Kidney (tissue), 14 donors: ENCODE results near the gene DTWD2. TPM values are rescaled to one million over a fixed set of nuclear protein-coding genes. Genes with fewer than 3 reads are reported as not detected.
"Not testable (repeated sequence)": the region's sequence is repeated elsewhere in the genome, so short reads cannot be mapped to it uniquely, and the experiment has no call there.

Source experiments
- DNase-seq, 5 donors: peaks; one replicate each; pipeline ENCODE4 v3.0.0-alpha.2; 2013 to 2020
- FAIRE-seq: peaks from 2 replicates; lab custom pipeline; 2012; peaks lifted over from hg19 to GRCh38; lab: Jason Lieb, UNC
- H3K27ac ChIP-seq, 2 donors: one replicate each; pipeline ENCODE4 v1.7.0; 2013; ENCODE audit warnings: low read depth in 2 of 2, low read length in 2 of 2, inconsistent platforms in 1 of 2
- H3K27me3 ChIP-seq: one replicate; pipeline ENCODE4 v1.7.1; 2013; ENCODE audit warnings: low read length, inconsistent platforms; ENCODE audit not compliant: control insufficient read depth, insufficient read depth
- H3K36me3 ChIP-seq, 3 donors: one replicate each; pipeline versions ENCODE4 v1.7.0 to v1.7.1; 2013; ENCODE audit warnings: low read length in 3 of 3, control low read depth in 1 of 3, inconsistent platforms in 1 of 3; ENCODE audit not compliant: insufficient read depth in 3 of 3, control insufficient read depth in 2 of 3
- H3K4me1 ChIP-seq, 3 donors: one replicate each; pipeline versions ENCODE4 v1.7.0 to v1.7.1; 2013; ENCODE audit warnings: low read length in 3 of 3, inconsistent platforms in 1 of 3, low read depth in 1 of 3; ENCODE audit not compliant: control insufficient read depth in 2 of 3, insufficient read depth in 2 of 3
- H3K4me3 ChIP-seq, 3 donors: one replicate each; pipeline versions ENCODE4 v1.7.0 to v1.8.1; 2013; ENCODE audit warnings: low read length in 3 of 3, control low read depth in 1 of 3, inconsistent platforms in 1 of 3
- H3K9ac ChIP-seq, 3 donors: one replicate each; pipeline versions ENCODE4 v1.7.0 to v1.7.1; 2013; ENCODE audit warnings: low read length in 3 of 3, control low read depth in 1 of 3, inconsistent platforms in 1 of 3
- H3K9me3 ChIP-seq, 3 donors: one replicate each; pipeline versions ENCODE4 v1.7.0 to v1.7.1; 2013; ENCODE audit warnings: low read length in 3 of 3, control low read depth in 1 of 3, inconsistent platforms in 1 of 3; ENCODE audit not compliant: control insufficient read depth in 2 of 3, insufficient read depth in 1 of 3
- CTCF ChIP-seq: IDR thresholded peaks from 3 replicates; pipeline ENCODE4 v1.5.1; 2012; ENCODE audit warnings: mild to moderate bottlenecking, moderate library complexity, borderline replicate concordance; ENCODE audit not compliant: insufficient read depth; ENCODE audit errors: extremely low read depth
- intact Hi-C: fragments of 100-400 bp; cut with DNase I; formaldehyde crosslinking; loops from one replicate; pipeline ENCODE4 v1.11.1; 2022
- polyA plus RNA-seq: library from polyadenylated mRNA; stranded (reverse); fragments of 350-450 nt; fragmentation: Illumina TruSeq; extraction: RNeasy Lipid Tissue Mini Kit (QIAGEN cat#74804); gene quantifications from one replicate; pipeline ENCODE4 v1.2.3, GENCODE V29; 2014; ENCODE audit warnings: low read depth, low replicate concordance; ENCODE audit not compliant: insufficient read depth
- total RNA-seq: library from RNA; stranded (reverse); fragmentation: NEBNext Ultra II Directional; extraction: Animal tissue kit (Norgen Biotek cat#: 25700); gene quantifications from one replicate; pipeline ENCODE4 v1.2.1, GENCODE V29; 2021
- donor health status: control.
- donor health status: control.
- donor health status: control.
- donor health status: control.
- donor health status: control.
- donor health status: DM: yes; HTN: yes; CAD: no.
- donor health status: Normal renal cell carcinoma (clear cell type).

The DTWD2 gene
- total and polyA plus RNA-seq, 2 donors from 2014 or later: 3.7 to 12.4 TPM

- Histone ChIP-seq H3K4me3 (no peak overlapping the region), H3K9me3 (peaks cover 0 to 4% (median 0%) of the 10 kb centered on the region in 3 donors), H3K27me3 (no peaks in the 10 kb centered on the region), H3K36me3 (no peaks in the 10 kb centered on the region), H3K27ac (no peak overlapping the region), H3K9ac (no peak overlapping the region), H3K4me1 (no peaks in the 10 kb centered on the region)
- DNase-seq: no peak
- intact Hi-C loops: no loop called here
- FAIRE-seq: no peak
- TF ChIP-seq CTCF: no peak
Observed at GRCh38 chr5:118854819-118855218, 133.5 kb downstream of the DTWD2 start.

GRCh38 chr5:118851785-118852184, 136.6 kb downstream of the DTWD2 start:
- H3K9me3 ChIP-seq, H3K27ac ChIP-seq, H3K4me3 ChIP-seq, intact Hi-C loops, FAIRE-seq, DNase-seq, H3K36me3 ChIP-seq, H3K4me1 ChIP-seq, H3K9ac ChIP-seq, H3K27me3 ChIP-seq: not testable (repeated sequence)

GRCh38 chr5:118849507-118849906, 138.8 kb downstream of the DTWD2 start:
- intact Hi-C loops, H3K36me3 ChIP-seq, H3K4me3 ChIP-seq, H3K4me1 ChIP-seq, H3K9ac ChIP-seq, H3K27me3 ChIP-seq, FAIRE-seq, H3K9me3 ChIP-seq, H3K27ac ChIP-seq, DNase-seq: not testable (repeated sequence)

GRCh38 chr5:118844351-118844750, 144.0 kb downstream of the DTWD2 start:
- DNase-seq (no peak), FAIRE-seq (no peak)
- intact Hi-C loops: no loop called here
- Histone ChIP-seq H3K27me3 (no peaks in the 10 kb centered on the region), H3K4me3 (no peak overlapping the region), H3K9me3 (no peaks in the 10 kb centered on the region), H3K4me1 (no peaks in the 10 kb centered on the region), H3K27ac (no peak overlapping the region), H3K36me3 (no peaks in the 10 kb centered on the region), H3K9ac (no peak overlapping the region)
- no peak for TF ChIP-seq CTCF

GRCh38 chr5:118834710-118835109, 153.6 kb downstream of the DTWD2 start:
- no peaks in the 10 kb centered on the region for H3K9me3 ChIP-seq
- H3K36me3 ChIP-seq: peaks cover 0 to 2% (median 0%) of the 10 kb centered on the region in 3 donors
- FAIRE-seq (no peak), DNase-seq (no peak)
- no peaks in the 10 kb centered on the region for H3K27me3 ChIP-seq
- H3K4me3 ChIP-seq: no peak overlapping the region
- no peak for TF ChIP-seq CTCF
- H3K4me1 ChIP-seq: no peaks in the 10 kb centered on the region
- no peak overlapping the region for H3K9ac ChIP-seq
- no peak overlapping the region for H3K27ac ChIP-seq
- intact Hi-C loops: no loop called here
